Kidney epithelial cell (primary cell): Measurements from ENCODE around the gene PAAF1. TPM values are rescaled to one million over a fixed set of nuclear protein-coding genes. Genes with fewer than 3 reads are reported as not detected.

Experiments used
- DNase-seq: peaks from one replicate; pipeline ENCODE4 v3.0.0-alpha.2; 2010; ENCODE audit warnings: low read depth
- H3K27me3 ChIP-seq: 2 replicates; pipeline ENCODE4 v1.6.0; 2011; ENCODE audit warnings: low read length; ENCODE audit not compliant: control insufficient read depth, insufficient read depth
- H3K36me3 ChIP-seq: 2 replicates; pipeline ENCODE4 v1.5.1; 2011; ENCODE audit warnings: low read length; ENCODE audit not compliant: control insufficient read depth, insufficient read depth
- H3K4me3 ChIP-seq: 2 replicates; pipeline ENCODE4 v1.5.1; 2011; ENCODE audit warnings: low read depth, mild to moderate bottlenecking, control low read depth, low read length
- CTCF ChIP-seq: IDR thresholded peaks from 2 replicates; pipeline ENCODE4 v1.5.1; 2011; ENCODE audit warnings: mild to moderate bottlenecking, moderate library complexity, low read length, control low read depth, inconsistent platforms; ENCODE audit not compliant: insufficient read depth, poor library complexity, severe bottlenecking
- total RNA-seq: library from RNA; depleted of rRNA; stranded (reverse); fragments of >200 nt; gene quantifications from 2 replicates; pipeline ENCODE4 v1.2.3, GENCODE V29; 2015

PAAF1 gene
- total RNA-seq = 11.8 and 11.9 TPM in 2 replicates

- peak; percentile 91 for DNase-seq
- Histone ChIP-seq H3K27me3 (no peaks in the 10 kb centered on the region), H3K36me3 (no peaks in the 10 kb centered on the region), H3K4me3 (peak within 1 kb of the TSS; percentile 57)
- no peak for TF ChIP-seq CTCF
These were observed at the start of gene PAAF1, which contains the start of gene COA4 for GRCh38 chr11:73876424-73877310. Gene PAAF1, plus strand, starts transcription at chr11:73876999. Its CDS starts 23 bp downstream, at chr11:73877022. Gene COA4, minus strand, starts transcription at chr11:73876846. Its CDS starts 3,468 bp downstream, at chr11:73873378.

- no peak overlapping the region for H3K4me3 ChIP-seq
- DNase-seq = no peak
- no peaks in the 10 kb centered on the region for H3K27me3 ChIP-seq
- TF ChIP-seq CTCF = no peak
- H3K36me3 ChIP-seq = no peaks in the 10 kb centered on the region
These were observed 46.5 kb upstream of the PAAF1 start for GRCh38 chr11:73830261-73830660.

- Histone ChIP-seq H3K27me3 (no peaks in the 10 kb centered on the region), H3K4me3 (no peak overlapping the region), H3K36me3 (no peaks in the 10 kb centered on the region)
- TF ChIP-seq CTCF = no peak
- no peak for DNase-seq
These were observed 43.7 kb upstream of the PAAF1 start for GRCh38 chr11:73833067-73833466.

- Histone ChIP-seq H3K4me3 (no peak overlapping the region), H3K27me3 (no peaks in the 10 kb centered on the region), H3K36me3 (no peaks in the 10 kb centered on the region)
- no peak for TF ChIP-seq CTCF
- DNase-seq = peak; percentile 23
These were observed 38.2 kb upstream of the PAAF1 start for GRCh38 chr11:73838443-73839122.

- no peak for DNase-seq
- Histone ChIP-seq H3K4me3 (no peak overlapping the region), H3K27me3 (no peaks in the 10 kb centered on the region), H3K36me3 (no peaks in the 10 kb centered on the region)
- TF ChIP-seq CTCF = no peak
These were observed 37.7 kb upstream of the PAAF1 start for GRCh38 chr11:73839123-73839457.
